SKM-1 (cell line): ENCODE data around the gene BICDL2.

Experiments used
- DNase-seq: peaks from one replicate; lab custom pipeline; 2025; ENCODE audit not compliant: unreplicated experiment; lab: John Stamatoyannopoulos, UW

BICDL2 gene

GRCh38 chr16:3026609-3027488, 9.9 kb downstream of the BICDL2 start:
- no peak for DNase-seq

- DNase-seq: no peak
These were observed 10.8 kb downstream of the BICDL2 start for GRCh38 chr16:3026003-3026378.

- no peak for DNase-seq
These were observed 11.4 kb downstream of the BICDL2 start for GRCh38 chr16:3025032-3026002.

GRCh38 chr16:3023669-3024478, 12.9 kb downstream of the BICDL2 start, which contains the start of the genes HCFC1R1 and THOC6:
HCFC1R1 (minus strand) TSS chr16:3023942; CDS start chr16:3023941, 1 bp downstream.
THOC6 (plus strand) TSS chr16:3024035; CDS start chr16:3024327, 292 bp downstream.
- peak; percentile 98 for DNase-seq

GRCh38 chr16:3023415-3023668, 13.4 kb downstream of the BICDL2 start:
- no peak for DNase-seq

- DNase-seq: no peak
These were observed 13.9 kb downstream of the BICDL2 start for GRCh38 chr16:3022684-3023414.

- DNase-seq: no peak
These were observed 14.5 kb downstream of the BICDL2 start for GRCh38 chr16:3022208-3022683.

- DNase-seq: peak; percentile 65
These were observed 15.1 kb downstream of the BICDL2 start for GRCh38 chr16:3021449-3022207.

- no peak for DNase-seq
These were observed 15.9 kb downstream of the BICDL2 start for GRCh38 chr16:3020604-3021448.

- peak; percentile 34 for DNase-seq
These were observed 16.5 kb downstream of the BICDL2 start, which contains the start of gene TNFRSF12A for GRCh38 chr16:3020247-3020603. TNFRSF12A (plus strand) TSS chr16:3020368; CDS start chr16:3020398, 30 bp downstream.

GRCh38 chr16:3019594-3020246, 17.0 kb downstream of the BICDL2 start:
- no peak for DNase-seq

GRCh38 chr16:3017794-3018506, 18.8 kb downstream of the BICDL2 start, which contains the start of gene CLDN6:
CLDN6 (minus strand) TSS chr16:3018183; CDS start chr16:3016021, 2,162 bp downstream.
- DNase-seq: no peak

- no peak for DNase-seq
These were observed 19.4 kb downstream of the BICDL2 start for GRCh38 chr16:3017344-3017743.

GRCh38 chr16:3015865-3016521, 20.8 kb downstream of the BICDL2 start:
- DNase-seq: no peak

GRCh38 chr16:3014971-3015370, 21.8 kb downstream of the BICDL2 start:
- no peak for DNase-seq

GRCh38 chr16:3013998-3014690, 22.6 kb downstream of the BICDL2 start:
- no peak for DNase-seq
